ENCODE data around the gene COX11.

Gene COX11

DNA sequence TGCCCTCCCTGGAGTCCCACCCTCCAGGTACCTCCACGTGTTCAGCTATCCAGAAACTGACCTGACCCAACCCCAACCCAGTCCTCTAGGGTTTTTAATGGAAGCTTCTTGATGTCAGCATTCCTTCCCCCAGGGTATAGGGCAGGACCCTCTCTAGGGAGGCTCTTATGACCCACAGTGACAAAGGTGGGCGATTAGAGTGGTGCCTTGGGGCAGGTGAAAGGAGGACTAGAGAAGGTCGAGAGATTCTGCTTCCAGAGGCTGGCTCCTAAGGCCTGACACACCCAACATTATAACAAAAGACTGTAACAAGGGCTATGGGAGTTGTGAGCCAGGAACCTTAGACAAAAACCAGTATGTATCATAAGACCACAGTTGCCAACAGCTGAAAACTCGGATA, 17.2 kb downstream of the COX11 start:
- no peak for DNase-seq (ENCODE audit: extremely low spot score)
- CTCF ChIA-PET = interaction anchor here (0.5 kb wide), 1 partner anchor 41 kb away, joined by 5 read pairs; no protein-coding TSS in a partner anchor
- POLR2A ChIA-PET = no interaction called here
- TF ChIP-seq ZNF384 (IDR thresholded peaks at IDR 0.05) (no peak), FOXK2 (IDR thresholded peaks at IDR 0.05) (no peak), LEF1 (IDR thresholded peaks at IDR 0.05; ENCODE audit: borderline replicate concordance) (no peak), NFRKB (IDR thresholded peaks at IDR 0.05) (no peak), L3MBTL2 (conservative IDR thresholded peaks at IDR 0.05) (no peak), BHLHE40 (IDR thresholded peaks at IDR 0.05; ENCODE audit: borderline replicate concordance) (no peak), CTBP1 (IDR thresholded peaks at IDR 0.05; ENCODE audit: borderline replicate concordance) (no peak), ELF4 (IDR thresholded peaks at IDR 0.05) (no peak), TARDBP (IDR thresholded peaks at IDR 0.05) (no peak), SP1 (IDR thresholded peaks at IDR 0.05) (no peak), FOXA1 (IDR thresholded peaks at IDR 0.05) (no peak), SUZ12 (IDR thresholded peaks at IDR 0.05) (no peak), ARNT (IDR thresholded peaks at IDR 0.05) (no peak), FOXM1 (IDR thresholded peaks at IDR 0.05; ENCODE audit: borderline replicate concordance) (no peak)
- TF ChIP-seq, protein P1, sequence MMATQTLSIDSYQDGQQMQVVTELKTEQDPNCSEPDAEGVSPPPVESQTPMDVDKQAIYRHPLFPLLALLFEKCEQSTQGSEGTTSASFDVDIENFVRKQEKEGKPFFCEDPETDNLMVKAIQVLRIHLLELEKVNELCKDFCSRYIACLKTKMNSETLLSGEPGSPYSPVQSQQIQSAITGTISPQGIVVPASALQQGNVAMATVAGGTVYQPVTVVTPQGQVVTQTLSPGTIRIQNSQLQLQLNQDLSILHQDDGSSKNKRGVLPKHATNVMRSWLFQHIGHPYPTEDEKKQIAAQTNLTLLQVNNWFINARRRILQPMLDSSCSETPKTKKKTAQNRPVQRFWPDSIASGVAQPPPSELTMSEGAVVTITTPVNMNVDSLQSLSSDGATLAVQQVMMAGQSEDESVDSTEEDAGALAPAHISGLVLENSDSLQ (IDR thresholded peaks at IDR 0.05) = no peak

DNA sequence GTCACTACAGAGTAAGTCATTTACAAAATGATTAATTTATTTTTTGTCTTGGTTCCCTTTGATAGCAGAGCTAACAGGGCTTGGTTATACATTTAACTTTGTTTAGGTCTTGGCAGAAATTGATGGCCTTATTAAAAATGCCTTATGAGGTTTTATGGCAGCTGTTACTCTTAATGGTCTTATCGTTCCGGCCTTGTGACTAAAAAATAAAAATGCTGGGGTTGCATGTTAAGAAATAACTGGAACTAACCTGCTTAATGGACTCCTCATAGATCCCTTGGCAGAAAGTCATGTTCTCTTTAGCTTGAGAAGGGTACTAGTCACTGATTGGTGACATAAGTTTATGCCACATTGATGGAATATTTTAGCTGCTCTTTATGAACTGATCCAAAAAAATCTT, 18.3 kb downstream of the COX11 start:
- DNase-seq (ENCODE audit: extremely low spot score) = no peak
- TF ChIP-seq ELF4 (IDR thresholded peaks at IDR 0.05) = no peak
- no peak for TF ChIP-seq SP1 (IDR thresholded peaks at IDR 0.05)
- no peak for TF ChIP-seq CTBP1 (IDR thresholded peaks at IDR 0.05; ENCODE audit: borderline replicate concordance)
- TF ChIP-seq HDGF (IDR thresholded peaks at IDR 0.05; ENCODE audit: borderline replicate concordance) = no peak
- no peak for TF ChIP-seq LEF1 (IDR thresholded peaks at IDR 0.05; ENCODE audit: borderline replicate concordance)
- TF ChIP-seq FOXK2 (IDR thresholded peaks at IDR 0.05) = no peak
- no peak for TF ChIP-seq ARNT (IDR thresholded peaks at IDR 0.05)
- TF ChIP-seq NFRKB (IDR thresholded peaks at IDR 0.05) = no peak
- TF ChIP-seq, protein P1 (IDR thresholded peaks at IDR 0.05) = no peak
- ChIA-PET CTCF (no interaction called here), POLR2A (no interaction called here)

DNA sequence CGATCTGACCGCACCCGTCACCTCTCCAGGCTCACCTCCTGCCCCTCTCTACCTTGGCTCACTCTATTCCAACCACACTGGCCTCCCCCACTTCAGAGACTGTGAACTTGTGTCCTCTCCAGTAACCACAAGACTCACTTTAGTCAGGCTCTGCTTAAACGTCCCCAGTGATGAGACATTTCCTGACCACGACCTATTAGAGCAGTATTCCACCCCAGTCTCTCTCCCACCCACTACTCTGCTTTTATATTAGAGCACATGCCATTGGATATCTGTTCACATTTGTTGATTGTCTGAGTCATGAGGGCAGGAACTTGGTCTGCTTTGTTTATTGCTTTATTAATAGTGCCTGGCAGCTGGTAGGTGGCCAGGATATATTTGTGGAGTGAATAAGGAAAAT, 20.1 kb downstream of the COX11 start:
- POLR2A ChIA-PET = no interaction called here
- TF ChIP-seq BHLHE40 (IDR thresholded peaks at IDR 0.05; ENCODE audit: borderline replicate concordance) = no peak
- TF ChIP-seq, protein P1 (IDR thresholded peaks at IDR 0.05) = no peak
- no peak for TF ChIP-seq CTBP1 (IDR thresholded peaks at IDR 0.05; ENCODE audit: borderline replicate concordance)
- TF ChIP-seq TARDBP (IDR thresholded peaks at IDR 0.05) = no peak
- TF ChIP-seq SUZ12 (IDR thresholded peaks at IDR 0.05) = no peak

DNA sequence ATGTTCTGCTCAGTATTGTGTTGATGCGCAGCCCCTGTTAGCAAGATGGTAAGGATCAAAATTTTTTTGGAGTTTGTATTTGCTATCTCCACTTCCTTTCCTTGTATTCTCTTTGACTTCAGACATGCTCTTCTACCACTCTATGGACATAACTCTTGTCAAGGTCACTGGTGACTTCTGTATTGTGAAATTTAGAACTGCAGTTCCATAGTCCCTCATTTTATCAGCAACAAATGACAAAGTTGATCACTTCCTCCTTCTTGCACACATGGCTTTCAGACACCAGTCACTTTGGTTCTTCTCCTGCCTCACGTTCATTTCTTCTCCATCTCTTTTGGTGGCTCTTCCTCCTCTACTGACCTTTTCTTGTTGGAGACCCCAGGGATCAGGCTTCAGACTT, 21.1 kb downstream of the COX11 start:
- POLR2A ChIA-PET = no interaction called here

More for the DNA sequence above, 20.1 kb downstream of the COX11 start:
- CTCF ChIA-PET = no interaction called here
- DNase-seq (ENCODE audit: extremely low spot score) = no peak

DNA sequence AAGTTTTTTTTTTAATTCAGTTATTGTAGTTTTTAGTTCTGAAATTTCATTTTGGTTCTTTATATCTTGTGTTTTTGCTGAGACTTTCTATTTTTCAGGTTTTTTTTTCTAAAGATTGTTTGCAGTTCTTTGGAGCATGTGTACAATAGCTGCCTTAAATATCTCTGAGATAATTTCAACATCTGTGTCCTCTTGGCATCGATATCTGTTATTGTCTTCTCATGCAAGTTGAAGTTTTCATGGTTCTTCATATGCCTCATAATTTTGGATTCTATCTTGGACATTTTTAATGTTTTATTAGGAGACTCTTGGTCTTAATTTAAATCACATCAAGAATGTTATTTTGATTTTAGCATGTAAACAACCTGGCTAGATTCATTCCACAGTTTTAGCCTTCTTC, 22.8 kb downstream of the COX11 start:
- DNase-seq (ENCODE audit: extremely low spot score) = no peak
- POLR2A ChIA-PET = no interaction called here
- TF ChIP-seq ARNT (IDR thresholded peaks at IDR 0.05) (no peak), HDGF (IDR thresholded peaks at IDR 0.05; ENCODE audit: borderline replicate concordance) (no peak), L3MBTL2 (conservative IDR thresholded peaks at IDR 0.05) (no peak), FOXK2 (IDR thresholded peaks at IDR 0.05) (no peak)
- CTCF ChIA-PET = no interaction called here

More for the DNA sequence above, 21.1 kb downstream of the COX11 start:
- TF ChIP-seq ZNF384 (IDR thresholded peaks at IDR 0.05) (no peak), FOXK2 (IDR thresholded peaks at IDR 0.05) (no peak), SP1 (IDR thresholded peaks at IDR 0.05) (no peak), CTBP1 (IDR thresholded peaks at IDR 0.05; ENCODE audit: borderline replicate concordance) (no peak), FOXA1 (IDR thresholded peaks at IDR 0.05) (no peak), NFRKB (IDR thresholded peaks at IDR 0.05) (no peak), LEF1 (IDR thresholded peaks at IDR 0.05; ENCODE audit: borderline replicate concordance) (no peak), ARNT (IDR thresholded peaks at IDR 0.05) (no peak), L3MBTL2 (conservative IDR thresholded peaks at IDR 0.05) (no peak), BHLHE40 (IDR thresholded peaks at IDR 0.05; ENCODE audit: borderline replicate concordance) (no peak), FOXM1 (IDR thresholded peaks at IDR 0.05; ENCODE audit: borderline replicate concordance) (no peak), SUZ12 (IDR thresholded peaks at IDR 0.05) (no peak)
- CTCF ChIA-PET = no interaction called here
- DNase-seq (ENCODE audit: extremely low spot score) = no peak

DNA sequence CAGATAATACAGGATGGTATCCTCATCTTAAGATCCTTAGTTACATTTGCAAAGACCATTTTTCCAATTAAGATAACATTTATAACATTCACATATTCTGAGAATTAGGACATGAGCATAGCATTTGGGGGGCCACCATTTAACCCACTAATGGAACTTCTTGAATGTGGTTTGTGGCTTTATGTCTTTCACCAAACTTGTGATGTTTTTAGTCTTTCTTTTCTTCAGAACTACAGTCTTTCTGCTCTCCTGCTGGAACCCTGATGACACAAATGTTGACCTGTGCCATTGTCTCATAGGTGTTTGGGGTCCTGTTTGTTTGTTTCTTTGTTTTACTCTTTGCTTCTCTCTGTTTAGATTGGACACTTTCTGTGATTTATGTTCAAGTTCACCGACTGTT, 23.2 kb downstream of the COX11 start:
- TF ChIP-seq BHLHE40 (IDR thresholded peaks at IDR 0.05; ENCODE audit: borderline replicate concordance) = no peak
- no peak for TF ChIP-seq HDGF (IDR thresholded peaks at IDR 0.05; ENCODE audit: borderline replicate concordance)
- no peak for TF ChIP-seq SP1 (IDR thresholded peaks at IDR 0.05)
- TF ChIP-seq SUZ12 (IDR thresholded peaks at IDR 0.05) = no peak
- TF ChIP-seq L3MBTL2 (conservative IDR thresholded peaks at IDR 0.05) = no peak
- no peak for TF ChIP-seq FOXK2 (IDR thresholded peaks at IDR 0.05)
- TF ChIP-seq, protein P1 (IDR thresholded peaks at IDR 0.05) = no peak
- TF ChIP-seq FOXM1 (IDR thresholded peaks at IDR 0.05; ENCODE audit: borderline replicate concordance) = no peak
- TF ChIP-seq FOXA1 (IDR thresholded peaks at IDR 0.05) = no peak
- no peak for TF ChIP-seq NFRKB (IDR thresholded peaks at IDR 0.05)
- no peak for TF ChIP-seq CTBP1 (IDR thresholded peaks at IDR 0.05; ENCODE audit: borderline replicate concordance)
- TF ChIP-seq TARDBP (IDR thresholded peaks at IDR 0.05) = no peak
- TF ChIP-seq ZNF384 (IDR thresholded peaks at IDR 0.05) = no peak
- DNase-seq (ENCODE audit: extremely low spot score) = no peak
- ChIA-PET POLR2A (no interaction called here), CTCF (no interaction called here)

Measured in HEK293T (cell line).